B cell (primary cell): ENCODE data around the gene MDC1. TPM values are rescaled to one million over a fixed set of nuclear protein-coding genes. Genes with fewer than 3 reads are reported as not detected.
A peak's percentile ranks its signal among the peaks of the same experiment; 100 is the strongest.

Experiments
- ATAC-seq: fragments of 200-7000 bp; cut with Tn5 transposase; one replicate; pipeline ENCODE4 v1.10.0; 2021; ENCODE audit warnings: low read depth, mild to moderate bottlenecking, moderate number of reproducible peaks, moderate library complexity
- CTCF ChIA-PET: fragments of 350-600 bp; sonication (Branson Sonifier 250); formaldehyde crosslinking; loops from one replicate; lab custom pipeline; 2021; ENCODE audit warnings: antibody characterized with exemption, inconsistent platforms; lab: Charles Lee
- POLR2A ChIA-PET: fragments of 350-600 bp; sonication (Branson Sonifier 250); formaldehyde crosslinking; loops from one replicate; lab custom pipeline; 2021; ENCODE audit warnings: antibody characterized with exemption; lab: Charles Lee
- DNase-seq: peaks from one replicate; pipeline ENCODE4 v3.0.0; 2013
- H2AFZ ChIP-seq: 2 replicates; pipeline ENCODE4 v1.6.1; 2012; ENCODE audit warnings: mild to moderate bottlenecking, low read depth, low read length; ENCODE audit not compliant: insufficient read depth, poor library complexity, severe bottlenecking
- H3K27ac ChIP-seq, 2 donors: 1 replicate in 1 of 2; 2 replicates in 1 of 2; pipeline ENCODE4 v1.5.1; 2012 to 2013; ENCODE audit warnings: low read length in 2 of 2, mild to moderate bottlenecking in 2 of 2, moderate library complexity in 1 of 2
- H3K27me3 ChIP-seq, 4 experiments: fragments of 200-600 bp in 1 of 4; sonication (generic) in 1 of 4; replicated peaks in 1 of 4; 1 replicate in 2 of 4; 2 replicates in 2 of 4; pipeline versions ENCODE4 v1.6.1 to v1.7.0; 2013 to 2016; ENCODE audit warnings: low read length in 3 of 4, mild to moderate bottlenecking in 2 of 4, mixed read lengths in 1 of 4, moderate library complexity in 1 of 4; ENCODE audit not compliant: insufficient read depth in 4 of 4, control insufficient read depth in 3 of 4; ENCODE audit errors: control extremely low read depth in 1 of 4
- H3K36me3 ChIP-seq, 2 experiments: replicated peaks in 1 of 2; 1 replicate in 1 of 2; 2 replicates in 1 of 2; pipeline versions ENCODE4 v1.6.1 to v1.7.1; 2013; ENCODE audit warnings: low read length in 1 of 2; ENCODE audit not compliant: insufficient read depth in 2 of 2, control insufficient read depth in 1 of 2; ENCODE audit errors: control extremely low read depth in 1 of 2, extremely low read depth in 1 of 2
- H3K4me1 ChIP-seq, 2 donors: fragments of 200-600 bp in 1 of 2; sonication (generic) in 1 of 2; 1 replicate in 1 of 2; 2 replicates in 1 of 2; pipeline versions ENCODE4 v1.5.1 to v1.6.1; 2013 to 2017; ENCODE audit warnings: low read length in 2 of 2; ENCODE audit not compliant: control insufficient read depth in 2 of 2, insufficient read depth in 2 of 2
- H3K4me2 ChIP-seq: replicated peaks from 2 replicates; pipeline ENCODE3; 2012; ENCODE audit warnings: mild to moderate bottlenecking, low read depth, low read length; ENCODE audit not compliant: poor library complexity, severe bottlenecking
- H3K4me3 ChIP-seq, 5 experiments: fragments of 200-600 bp in 1 of 5; sonication (generic) in 1 of 5; 1 replicate in 3 of 5; 2 replicates in 2 of 5; pipeline versions ENCODE4 v1.5.1 to v1.7.0; 2011 to 2016; ENCODE audit warnings: low read length in 4 of 5, mild to moderate bottlenecking in 4 of 5, low read depth in 2 of 5, control low read depth in 1 of 5, moderate library complexity in 1 of 5; ENCODE audit not compliant: insufficient read depth in 1 of 5; ENCODE audit errors: control extremely low read depth in 1 of 5, extremely low read depth in 1 of 5
- H3K79me2 ChIP-seq: fragments of 200-600 bp; sonication (generic); one replicate; pipeline ENCODE4 v1.6.0; 2016; ENCODE audit warnings: low read length; ENCODE audit not compliant: control insufficient read depth, insufficient read depth
- H3K9ac ChIP-seq: fragments of 200-600 bp; sonication (generic); 2 replicates; pipeline ENCODE4 v1.6.1; 2017; ENCODE audit warnings: mild to moderate bottlenecking, low read length, moderate library complexity
- H3K9me3 ChIP-seq, 3 donors: one replicate each; pipeline versions ENCODE4 v1.6.1 to v1.7.1; 2013; ENCODE audit warnings: low read length in 2 of 3; ENCODE audit not compliant: control insufficient read depth in 2 of 3, insufficient read depth in 1 of 3; ENCODE audit errors: control extremely low read depth in 1 of 3
- H4K20me1 ChIP-seq: 2 replicates; pipeline ENCODE4 v1.6.0; 2012; ENCODE audit warnings: mild to moderate bottlenecking, low read length; ENCODE audit not compliant: insufficient read depth, control insufficient read depth, poor library complexity, severe bottlenecking
- H3K27ac Mint-ChIP-seq: one replicate; pipeline ENCODE4 v1.8.0; 2021; ENCODE audit warnings: mixed read lengths
- H3K27me3 Mint-ChIP-seq: one replicate; pipeline ENCODE4 v1.8.0; 2021; ENCODE audit warnings: mixed read lengths
- H3K4me1 Mint-ChIP-seq: one replicate; pipeline ENCODE4 v1.8.0; 2021; ENCODE audit warnings: mixed read lengths
- H3K4me3 Mint-ChIP-seq: one replicate; pipeline ENCODE4 v1.8.0; 2021; ENCODE audit warnings: mixed read lengths
- H3K9me3 Mint-ChIP-seq: one replicate; pipeline ENCODE4 v1.8.0; 2022; ENCODE audit warnings: mixed read lengths; ENCODE audit not compliant: insufficient read depth
- CTCF ChIP-seq: fragments of 200-600 bp; IDR thresholded peaks from one replicate; pipeline ENCODE4 v1.8.0; 2022; ENCODE audit warnings: antibody characterized with exemption, mild to moderate bottlenecking
- EZH2 ChIP-seq: IDR thresholded peaks from 2 replicates; pipeline ENCODE4 v1.6.1; 2012; ENCODE audit warnings: borderline replicate concordance, low read depth, mild to moderate bottlenecking, moderate library complexity, low read length; ENCODE audit not compliant: insufficient read depth, poor library complexity, severe bottlenecking
- WGBS: methylation state at CpG from one replicate; pipeline ENCODE4 v1.1.5; 2013; ENCODE audit warnings: missing lambda C conversion rate; ENCODE audit not compliant: insufficient coverage; 5-methylcytosine and 5-hydroxymethylcytosine counted together
- intact Hi-C: fragments of 100-400 bp; cut with micrococcal nuclease; formaldehyde crosslinking; loops from one replicate; pipeline ENCODE4 v1.10.0; 2022
- polyA plus RNA-seq: library from polyadenylated mRNA; depleted of rRNA; stranded (reverse); fragments of >200 nt; gene quantifications from 2 replicates; pipeline ENCODE4 v1.2.3, GENCODE V29; 2012
- total RNA-seq, 2 donors: library from RNA; stranded (reverse); fragments of 120-200 nt in 1 of 2; gene quantifications; 1 replicate in 1 of 2; 2 replicates in 1 of 2; pipeline versions ENCODE4 v1.2.3 to v1.2.4, GENCODE V29; 2013 to 2022

MDC1 gene
- total and polyA plus RNA-seq, 2 donors (not counting 1 experiment from before 2014, with no cell fraction given), result 24.9 to 87.4 TPM

GRCh38 chr6:30744054-30744805 lies 27.1 kb upstream of the MDC1 start, which contains the start of gene IER3:
Gene IER3 (minus strand): TSS chr6:30744547. CDS start chr6:30744518, 29 bp downstream.
- Histone ChIP-seq H3K4me1 (peaks cover 13 to 28% of the 10 kb centered on the region in 2 donors), H3K4me2 (peak within 1 kb of the TSS; percentile 92), H3K9me3 (no peaks in the 10 kb centered on the region), H4K20me1 (no peaks in the 10 kb centered on the region), H3K4me3 (peak within 1 kb of the TSS; percentile 36 to 82 (median 63)), H3K27ac (peak within 1 kb of the TSS in 1 of 2 donors; percentile 61), H3K9ac (peak within 1 kb of the TSS; percentile 70), H3K27me3 (no peaks in the 10 kb centered on the region), H3K36me3 (peaks cover 0 to 6% of the 10 kb centered on the region in 2 experiments), H3K79me2 (peaks cover 4% of the 10 kb centered on the region), H2AFZ (peak within 1 kb of the TSS; percentile 80)
- peak within 1 kb of the TSS; percentile 87 for H3K4me3 Mint-ChIP-seq
- under 1% methylated on average over 48 of the region's 54 CpGs for WGBS
- ChIA-PET POLR2A (interaction anchor here (0.6 to 0.7 kb wide), 2 partner anchors 10 to 61 kb away, joined by 3 to 9 read pairs; no protein-coding TSS in a partner anchor), CTCF (interaction anchor here (0.7 to 4.4 kb wide), 8 partner anchors 10 to 335 kb away, joined by 3 to 23 read pairs (median 4); no protein-coding TSS in a partner anchor)
- H3K9me3 Mint-ChIP-seq, result no peaks in the 10 kb centered on the region
- no peaks in the 10 kb centered on the region for H3K27me3 Mint-ChIP-seq
- TF ChIP-seq EZH2 (no peak), CTCF (peak; percentile 82)
- DNase-seq (peak; percentile 79), ATAC-seq (peak; percentile 44)
- H3K27ac Mint-ChIP-seq, result peak within 1 kb of the TSS; percentile 87
- intact Hi-C loops, result loop anchor here (2.0 to 10.0 kb wide), 6 partner anchors 51 to 343 kb away; partner anchors contain the start of genes ABCF1 and VARS2
- H3K4me1 Mint-ChIP-seq, result peaks cover 39% of the 10 kb centered on the region
